Keratinocyte (primary cell): ENCODE measurements around the gene DMD. TPM values are rescaled to one million over a fixed set of nuclear protein-coding genes. Genes with fewer than 3 reads are reported as not detected.

Experiments used
- DNase-seq: peaks from one replicate; pipeline ENCODE4 v3.0.0-alpha.2; 2011; ENCODE audit warnings: low read depth, missing footprints, low spot score
- FAIRE-seq: peaks from 2 replicates; lab custom pipeline; 2011; peaks lifted over from hg19 to GRCh38; lab: Jason Lieb, UNC
- H2AFZ ChIP-seq: 2 replicates; pipeline ENCODE4 v1.6.0; 2012; ENCODE audit warnings: low read length, control low read depth, inconsistent platforms; ENCODE audit not compliant: control insufficient read depth
- H3K27ac ChIP-seq: 2 replicates; pipeline ENCODE4 v1.5.1; 2011; ENCODE audit warnings: low read length; ENCODE audit not compliant: control insufficient read depth, insufficient read depth
- H3K27me3 ChIP-seq: 3 replicates; pipeline ENCODE4 v1.6.0; 2011; ENCODE audit warnings: low read length; ENCODE audit not compliant: control insufficient read depth, insufficient read depth; ENCODE audit errors: extremely low read depth
- H3K36me3 ChIP-seq, 2 experiments: 2 replicates in 1 of 2; 3 replicates in 1 of 2; pipeline ENCODE4 v1.5.1; 2011; ENCODE audit warnings: low read length in 2 of 2, mild to moderate bottlenecking in 1 of 2; ENCODE audit not compliant: control insufficient read depth in 2 of 2, insufficient read depth in 2 of 2; ENCODE audit errors: extremely low read depth in 1 of 2
- H3K4me1 ChIP-seq: 3 replicates; pipeline ENCODE4 v1.5.1; 2011; ENCODE audit warnings: low read length; ENCODE audit not compliant: control insufficient read depth, insufficient read depth; ENCODE audit errors: extremely low read depth
- H3K4me2 ChIP-seq: 3 replicates; pipeline ENCODE4 v1.6.0; 2011; ENCODE audit warnings: low read depth, low read length; ENCODE audit not compliant: control insufficient read depth, insufficient read depth; ENCODE audit errors: extremely low read depth
- H3K4me3 ChIP-seq, 3 experiments: fragments of 200-600 bp in 1 of 3; sonication (generic) in 1 of 3; 2 replicates in 2 of 3; 3 replicates in 1 of 3; pipeline ENCODE4 v1.5.1; 2011 to 2016; ENCODE audit warnings: low read length in 3 of 3, mild to moderate bottlenecking in 3 of 3, control low read depth in 2 of 3, inconsistent platforms in 1 of 3, low read depth in 1 of 3, mixed read lengths in 1 of 3, mixed run types in 1 of 3, moderate library complexity in 1 of 3; ENCODE audit not compliant: control insufficient read depth in 2 of 3, insufficient read depth in 2 of 3; ENCODE audit errors: extremely low read depth in 1 of 3
- H3K79me2 ChIP-seq: 2 replicates; pipeline ENCODE4 v1.6.0; 2012; ENCODE audit warnings: low read length; ENCODE audit not compliant: control insufficient read depth, insufficient read depth
- H3K9ac ChIP-seq: 3 replicates; pipeline ENCODE4 v1.6.0; 2011; ENCODE audit warnings: low read length; ENCODE audit not compliant: control insufficient read depth, insufficient read depth; ENCODE audit errors: extremely low read depth
- H3K9me1 ChIP-seq: 3 replicates; pipeline ENCODE4 v1.6.0; 2011; ENCODE audit warnings: low read length; ENCODE audit not compliant: control insufficient read depth, insufficient read depth; ENCODE audit errors: extremely low read depth
- H3K9me3 ChIP-seq: 2 replicates; pipeline ENCODE4 v1.5.1; 2012; ENCODE audit warnings: low read depth, low read length; ENCODE audit not compliant: control insufficient read depth
- H4K20me1 ChIP-seq: 3 replicates; pipeline ENCODE4 v1.6.0; 2011; ENCODE audit warnings: low read length; ENCODE audit not compliant: control insufficient read depth, insufficient read depth; ENCODE audit errors: extremely low read depth
- CTCF ChIP-seq, 3 experiments: IDR thresholded peaks in 1 of 3; conservative IDR thresholded peaks in 1 of 3; optimal IDR thresholded peaks in 1 of 3; 2 replicates in 2 of 3; 3 replicates in 1 of 3; pipeline versions ENCODE3 to v1.5.1; 2011; ENCODE audit warnings: low read length in 3 of 3, mild to moderate bottlenecking in 3 of 3, moderate library complexity in 2 of 3, control low read depth in 1 of 3, inconsistent platforms in 1 of 3; ENCODE audit not compliant: insufficient read depth in 2 of 3; ENCODE audit errors: extremely low read depth in 1 of 3
- EZH2 ChIP-seq: IDR thresholded peaks from one replicate; pipeline ENCODE4 v1.6.1; 2012; ENCODE audit warnings: inconsistent platforms, mild to moderate bottlenecking, low read length, moderate library complexity
- dilution Hi-C: fragments of 300-500 bp; cut with MboI; formaldehyde crosslinking; loops from one replicate; pipeline ENCODE4 v1.7.0; 2020; ENCODE audit warnings: low sequenced_read_pairs; ENCODE audit not compliant: extremely low pct_ligation_motif_present
- polyA plus RNA-seq, 5 experiments: library from polyadenylated mRNA; depleted of rRNA in 3 of 5; stranded (reverse) in 3 of 5; stranded (forward) in 1 of 5; unstranded in 1 of 5; fragments of >200 nt; gene quantifications; 1 replicate in 1 of 5; 2 replicates in 3 of 5; 3 replicates in 1 of 5; pipeline versions ENCODE4 v1.2.1 to v1.2.3, GENCODE V29; 2011 to 2012; ENCODE audit warnings: missing spikeins in 2 of 5, low read depth in 1 of 5, low replicate concordance in 1 of 5

The DMD gene
- polyA plus RNA-seq, 1 donor (not counting 4 experiments of a cell fraction or from before 2014, with no cell fraction given), result 8.9 TPM

GRCh38 chrX:31717474-31717873, 1493.9 kb downstream of the DMD start:
- no peaks in the 10 kb centered on the region for H3K9me1 ChIP-seq
- DNase-seq, result no peak
- H3K36me3 ChIP-seq, result no peaks in the 10 kb centered on the region
- no peaks in the 10 kb centered on the region for H3K4me1 ChIP-seq
- TF ChIP-seq CTCF (optimal IDR thresholded peaks at IDR 0.05 in 1 of 3, IDR thresholded peaks at IDR 0.05 in 1 of 3, conservative IDR thresholded peaks at IDR 0.05 in 1 of 3; ENCODE audit: extremely low read depth in 1 of 3, insufficient read depth in 2 of 3, low read length in 3 of 3), result no peak
- no peak for TF ChIP-seq EZH2
- H3K4me3 ChIP-seq, result no peak overlapping the region
- no peak overlapping the region for H3K4me2 ChIP-seq
- no peak overlapping the region for H3K9ac ChIP-seq
- H3K27me3 ChIP-seq, result no peaks in the 10 kb centered on the region
- H2AFZ ChIP-seq, result no peak overlapping the region
- H3K27ac ChIP-seq, result no peak overlapping the region
- no peaks in the 10 kb centered on the region for H3K9me3 ChIP-seq
- no peaks in the 10 kb centered on the region for H3K79me2 ChIP-seq
- no peak for FAIRE-seq
- dilution Hi-C loops, result no loop called here
- H4K20me1 ChIP-seq, result no peaks in the 10 kb centered on the region

DNA sequence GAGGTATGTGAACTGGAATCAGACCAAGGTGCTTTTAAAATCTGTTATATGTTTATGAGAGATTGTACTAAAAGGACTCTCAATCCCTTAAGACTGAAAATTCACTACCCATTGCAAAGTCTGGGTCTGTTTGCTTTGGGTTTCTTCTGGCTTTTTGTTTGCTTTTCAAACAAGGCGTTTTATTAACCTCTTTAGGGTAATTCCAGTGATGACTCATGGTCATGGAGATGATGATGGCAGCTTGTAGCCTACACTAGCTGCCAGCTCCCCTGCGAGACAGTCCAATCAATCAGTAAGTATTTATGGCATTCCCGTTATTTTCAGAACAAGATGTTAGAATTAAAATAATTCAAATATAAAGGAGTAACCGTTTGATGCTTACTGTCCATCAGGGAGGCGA, 1495.7 kb downstream of the DMD start:
- no peak overlapping the region for H3K4me2 ChIP-seq

More for the DNA sequence above, 1495.7 kb downstream of the DMD start:
- Histone ChIP-seq H3K79me2 (no peaks in the 10 kb centered on the region), H3K36me3 (no peaks in the 10 kb centered on the region), H2AFZ (no peak overlapping the region), H3K4me1 (no peaks in the 10 kb centered on the region), H3K27me3 (no peaks in the 10 kb centered on the region), H3K4me3 (no peak overlapping the region), H3K27ac (no peak overlapping the region), H3K9ac (no peak overlapping the region), H4K20me1 (no peaks in the 10 kb centered on the region), H3K9me1 (no peaks in the 10 kb centered on the region), H3K9me3 (no peaks in the 10 kb centered on the region)
- TF ChIP-seq CTCF (optimal IDR thresholded peaks at IDR 0.05 in 1 of 3, IDR thresholded peaks at IDR 0.05 in 1 of 3, conservative IDR thresholded peaks at IDR 0.05 in 1 of 3; ENCODE audit: extremely low read depth in 1 of 3, insufficient read depth in 2 of 3, low read length in 3 of 3) (no peak), EZH2 (no peak)
- dilution Hi-C loops, result no loop called here
- FAIRE-seq, result no peak
- no peak for DNase-seq
